GM18867 (cell line): Measurements from ENCODE around the gene RAPH1.
"Not testable (repeated sequence)": the region's sequence is repeated elsewhere in the genome, so short reads cannot be mapped to it uniquely, and the experiment has no call there.

ENCODE experiments used
- ATAC-seq: cut with Tn5 transposase; IDR thresholded peaks from one replicate; pipeline ENCODE4 v1.9.1; 2021; ENCODE audit warnings: mild to moderate bottlenecking, moderate library complexity; ENCODE audit not compliant: unreplicated experiment

Gene RAPH1

DNA sequence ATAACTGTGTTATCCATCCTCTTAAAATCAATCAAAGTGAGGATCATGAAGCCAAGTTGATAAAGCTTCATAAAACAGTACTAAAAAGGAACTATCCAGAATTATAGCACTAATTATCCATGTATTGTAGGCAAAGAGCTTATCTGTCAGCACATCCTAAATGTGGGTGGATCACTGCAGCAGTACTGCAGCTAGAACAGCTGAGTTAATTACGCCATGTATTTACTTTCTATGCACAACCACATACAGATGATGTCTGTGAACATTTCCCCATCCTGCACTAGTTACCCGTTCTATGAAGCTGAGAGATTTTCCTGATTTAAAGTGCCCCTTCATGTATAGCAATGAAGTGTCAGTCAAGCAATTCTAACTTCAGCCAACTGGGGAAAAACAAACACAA is 96.6 kb downstream of the RAPH1 start:
- ATAC-seq: no peak

DNA sequence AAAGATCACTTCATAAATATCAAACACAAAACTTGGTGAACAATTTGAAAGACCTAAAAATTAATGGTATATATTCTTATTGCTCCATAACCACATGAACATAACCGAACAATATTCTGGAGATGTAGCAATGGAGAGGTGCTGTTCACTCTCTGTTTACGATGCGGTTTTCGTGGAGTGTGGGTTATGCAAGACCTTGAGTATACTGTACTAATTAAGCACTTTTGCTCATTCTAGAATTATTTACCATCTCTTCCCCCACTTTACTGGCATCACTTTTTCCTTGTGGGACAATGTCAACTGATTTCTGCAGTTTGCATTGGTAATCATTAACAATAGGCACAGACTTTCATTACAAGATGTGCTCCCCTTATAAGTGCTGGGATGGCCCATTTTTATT is 97.6 kb downstream of the RAPH1 start:
- no peak for ATAC-seq

DNA sequence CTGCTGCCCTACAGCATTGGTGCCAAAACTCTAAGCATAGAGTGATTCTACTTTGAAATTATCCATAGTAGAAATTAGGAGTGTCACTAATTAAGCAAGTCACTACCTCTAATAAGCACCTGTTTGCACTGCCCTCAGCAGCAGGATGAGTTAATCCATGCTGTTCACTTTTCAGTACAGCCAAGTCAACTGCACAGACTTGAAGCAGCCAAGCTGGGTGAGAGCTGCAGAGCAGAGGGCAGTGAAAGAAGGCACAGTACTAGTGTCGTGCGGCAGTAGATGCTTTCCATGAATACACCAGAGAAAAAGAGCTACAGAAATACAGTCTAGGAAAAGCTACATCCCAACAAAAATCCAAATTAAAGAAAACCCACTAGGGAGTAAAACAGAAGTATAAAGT is 98.6 kb downstream of the RAPH1 start:
- ATAC-seq: no peak

DNA sequence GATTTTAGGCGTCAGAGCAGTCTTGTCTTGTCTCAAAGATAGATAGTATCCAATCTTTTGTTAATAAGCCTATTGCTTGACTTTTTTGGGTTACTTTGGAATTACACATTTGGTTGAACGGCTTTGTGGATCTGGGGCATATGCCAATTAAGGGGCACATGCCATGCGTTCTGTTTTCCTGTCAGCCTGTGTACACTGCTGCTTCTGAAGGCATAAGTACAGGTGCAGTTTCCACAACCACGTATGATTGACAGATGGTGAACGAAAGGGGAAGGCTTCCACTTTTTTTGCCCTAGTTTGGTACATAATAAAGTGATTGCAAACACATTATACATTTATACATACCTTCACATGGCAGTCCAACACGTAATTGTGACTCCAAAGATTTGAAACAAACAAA is 102.3 kb downstream of the RAPH1 start:
- no peak for ATAC-seq

DNA sequence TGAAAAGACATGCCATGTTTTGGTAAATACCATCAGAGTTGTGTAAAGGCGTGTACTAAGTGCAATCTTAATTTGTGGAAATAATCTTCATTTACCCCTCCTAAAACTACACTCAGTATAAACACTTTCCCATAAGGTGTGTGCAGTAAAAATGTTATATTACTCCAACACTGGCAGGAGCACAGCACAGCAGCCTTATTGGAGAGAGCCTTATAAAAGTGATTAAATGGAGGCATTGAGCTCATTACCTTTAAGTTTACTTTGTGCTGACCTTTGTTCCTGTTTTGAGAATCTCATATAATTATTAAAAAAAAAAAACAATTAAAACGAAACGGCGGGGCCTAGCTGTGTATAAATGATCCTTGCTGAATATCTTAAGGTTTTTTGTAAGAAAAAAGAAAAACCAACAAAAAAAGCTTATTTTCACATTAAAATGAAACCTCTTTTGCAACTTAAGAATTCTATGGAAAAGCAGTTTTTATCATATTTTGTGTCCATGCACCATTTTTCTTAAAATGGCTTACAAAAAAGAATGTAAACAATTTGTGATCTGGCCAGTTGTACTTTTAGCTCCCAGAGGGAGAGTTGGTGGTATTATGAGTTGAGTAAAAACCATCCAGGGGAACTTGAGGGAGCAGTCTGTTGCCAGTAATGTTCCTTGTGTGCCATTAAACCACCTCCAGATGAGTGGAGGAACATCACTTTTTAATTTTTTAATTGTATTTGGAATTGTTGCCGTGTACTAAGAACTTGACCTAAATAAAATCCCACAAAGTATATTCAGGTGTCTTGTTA is 103.5 kb downstream of the RAPH1 start:
- ATAC-seq: no peak

DNA sequence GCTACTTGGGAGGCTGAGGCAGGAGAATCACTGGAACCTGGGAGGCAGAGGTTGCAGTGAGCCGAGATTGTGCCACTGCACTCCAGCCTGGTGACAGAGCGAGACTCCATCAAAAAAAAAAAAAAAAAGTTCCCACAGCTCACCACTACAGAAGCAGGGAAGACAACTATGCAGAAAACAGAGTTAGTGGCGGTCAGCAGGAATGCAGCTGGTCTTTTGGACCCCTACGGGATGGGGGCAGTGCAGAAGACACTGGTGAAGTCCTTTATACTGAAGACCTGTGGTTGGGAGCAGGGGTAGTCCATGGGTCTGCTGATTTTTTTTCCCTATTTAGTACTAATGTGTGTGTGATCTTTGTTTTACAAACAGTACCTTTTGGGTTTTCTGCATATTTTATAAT is 105.5 kb downstream of the RAPH1 start:
- ATAC-seq: not testable (repeated sequence)

DNA sequence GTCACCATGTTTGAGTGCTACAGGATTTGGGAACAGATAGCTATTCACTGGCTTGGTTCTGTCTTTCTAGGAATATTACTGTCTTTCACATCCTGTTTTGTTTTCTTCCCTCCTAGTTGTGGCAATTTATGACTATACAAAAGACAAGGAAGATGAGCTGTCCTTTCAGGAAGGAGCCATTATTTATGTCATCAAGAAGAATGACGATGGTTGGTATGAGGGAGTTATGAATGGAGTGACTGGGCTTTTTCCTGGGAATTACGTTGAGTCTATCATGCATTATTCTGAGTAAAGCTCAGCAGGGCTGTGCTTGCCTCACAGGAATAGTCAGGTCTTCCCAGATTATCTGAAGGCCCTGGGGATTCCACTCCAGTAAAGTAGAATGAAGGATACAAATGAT is 108.0 kb downstream of the RAPH1 start:
- ATAC-seq: no peak

DNA sequence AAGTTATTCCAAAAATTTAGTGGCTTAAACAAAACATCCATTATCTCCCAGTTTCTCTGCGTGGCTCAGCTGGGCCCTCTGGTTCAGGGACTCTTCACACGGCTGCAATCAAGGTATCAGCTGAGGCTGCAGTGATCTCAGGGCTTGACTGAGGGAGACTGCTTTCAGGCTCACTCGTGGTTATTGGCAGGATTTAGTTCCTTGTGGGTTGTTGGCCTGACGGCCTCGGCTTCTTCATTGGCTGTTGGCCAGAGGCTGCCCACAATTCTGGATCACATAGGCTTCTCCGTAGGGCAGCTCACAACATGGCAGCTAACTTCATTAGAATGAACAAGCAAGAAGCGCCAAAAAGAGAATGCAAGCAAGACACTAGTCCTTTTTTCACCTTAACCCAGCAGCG is 116.8 kb downstream of the RAPH1 start:
- no peak for ATAC-seq

DNA sequence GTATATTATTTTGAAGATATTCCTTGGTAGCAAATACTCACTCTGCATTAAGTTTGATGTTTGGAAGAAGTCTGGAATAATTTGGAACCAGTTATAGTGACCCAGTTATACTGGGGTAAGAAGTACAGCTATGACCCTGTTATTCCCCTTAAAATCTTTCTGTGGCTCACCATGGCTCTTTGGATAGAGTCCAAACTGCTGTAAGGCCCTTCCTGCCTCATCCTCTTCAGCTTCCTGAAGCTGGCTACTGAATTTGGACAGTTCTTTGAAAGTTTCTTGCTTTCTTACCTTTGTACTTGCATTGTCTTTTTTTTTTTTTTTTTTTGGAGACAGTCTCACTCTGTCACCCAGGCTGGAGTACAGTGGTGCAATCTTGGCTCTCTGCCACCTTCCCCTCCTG is 121.3 kb downstream of the RAPH1 start:
- ATAC-seq: no peak

DNA sequence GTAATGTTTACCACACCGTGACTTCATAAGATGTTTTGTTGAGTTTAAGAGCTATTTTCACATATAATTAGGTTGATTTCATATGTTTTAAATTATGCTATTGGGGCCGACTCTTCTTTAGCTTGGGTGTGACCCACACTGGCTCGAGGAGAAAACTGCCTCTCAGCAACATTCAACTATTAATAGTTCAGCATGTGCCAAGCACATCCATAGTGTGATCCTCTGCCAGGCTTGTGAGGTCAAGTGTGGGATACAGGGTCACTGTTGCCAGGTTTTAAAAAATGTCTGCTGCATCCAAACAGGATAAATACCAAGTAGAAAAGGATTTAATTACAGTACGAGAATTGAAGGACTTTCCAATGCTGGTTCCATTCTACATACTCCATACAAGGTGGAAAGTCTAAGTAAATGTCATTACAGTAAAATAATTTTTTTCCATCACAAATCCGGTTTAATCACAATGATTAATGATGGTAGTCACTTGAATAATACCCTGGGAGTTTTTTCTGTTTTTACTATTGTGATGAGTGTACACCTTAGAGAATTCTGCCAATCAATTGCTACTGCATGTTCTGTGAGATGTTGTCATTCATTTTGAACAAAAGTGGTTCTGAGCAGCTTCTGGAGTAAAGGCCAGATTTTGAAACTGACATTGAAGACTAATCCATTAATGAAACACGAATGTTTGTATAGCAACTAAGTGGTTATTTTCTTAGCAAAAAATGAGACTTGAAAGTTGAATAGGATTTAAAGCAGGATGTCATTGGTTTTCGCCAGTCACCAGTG is 122.4 kb downstream of the RAPH1 start:
- ATAC-seq: no peak

DNA sequence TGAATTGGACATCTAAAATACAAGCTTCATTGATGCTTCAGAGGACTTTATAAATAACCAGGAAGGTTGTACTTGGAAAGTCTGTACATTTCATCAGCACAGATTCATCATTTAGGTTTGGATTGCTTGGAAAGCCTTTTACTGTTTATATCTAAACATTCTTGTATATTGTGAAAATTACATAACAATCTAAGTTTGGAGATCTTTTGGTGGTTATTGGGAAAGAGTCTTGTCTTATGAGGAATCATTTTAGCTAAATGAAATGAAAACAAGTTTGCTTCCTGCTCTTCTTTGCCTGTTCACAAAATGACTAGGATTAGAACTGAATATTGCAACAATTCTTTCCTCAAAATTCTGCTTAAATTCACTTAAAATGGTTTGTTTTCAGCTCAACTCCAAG is 127.6 kb downstream of the RAPH1 start:
- ATAC-seq: no peak

DNA sequence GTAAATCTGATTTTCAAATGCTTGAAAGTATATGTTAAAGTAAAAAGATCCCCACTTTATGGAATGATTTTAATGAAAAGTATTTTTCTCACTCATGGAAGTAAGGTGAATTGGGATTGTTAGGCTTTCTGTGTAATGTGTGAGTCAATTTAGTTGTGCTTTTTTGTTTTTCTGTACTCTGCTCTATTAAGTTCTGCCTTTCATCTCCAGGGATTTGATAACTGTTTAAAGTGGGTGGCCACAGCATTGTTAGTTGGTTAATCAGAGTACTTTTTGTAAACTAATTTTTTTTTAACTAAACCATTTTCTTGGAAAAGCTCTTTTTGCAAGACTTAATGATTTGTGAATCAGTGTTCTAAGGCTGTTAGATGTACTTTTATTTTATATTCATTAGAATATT is 130.1 kb downstream of the RAPH1 start:
- ATAC-seq: no peak

DNA sequence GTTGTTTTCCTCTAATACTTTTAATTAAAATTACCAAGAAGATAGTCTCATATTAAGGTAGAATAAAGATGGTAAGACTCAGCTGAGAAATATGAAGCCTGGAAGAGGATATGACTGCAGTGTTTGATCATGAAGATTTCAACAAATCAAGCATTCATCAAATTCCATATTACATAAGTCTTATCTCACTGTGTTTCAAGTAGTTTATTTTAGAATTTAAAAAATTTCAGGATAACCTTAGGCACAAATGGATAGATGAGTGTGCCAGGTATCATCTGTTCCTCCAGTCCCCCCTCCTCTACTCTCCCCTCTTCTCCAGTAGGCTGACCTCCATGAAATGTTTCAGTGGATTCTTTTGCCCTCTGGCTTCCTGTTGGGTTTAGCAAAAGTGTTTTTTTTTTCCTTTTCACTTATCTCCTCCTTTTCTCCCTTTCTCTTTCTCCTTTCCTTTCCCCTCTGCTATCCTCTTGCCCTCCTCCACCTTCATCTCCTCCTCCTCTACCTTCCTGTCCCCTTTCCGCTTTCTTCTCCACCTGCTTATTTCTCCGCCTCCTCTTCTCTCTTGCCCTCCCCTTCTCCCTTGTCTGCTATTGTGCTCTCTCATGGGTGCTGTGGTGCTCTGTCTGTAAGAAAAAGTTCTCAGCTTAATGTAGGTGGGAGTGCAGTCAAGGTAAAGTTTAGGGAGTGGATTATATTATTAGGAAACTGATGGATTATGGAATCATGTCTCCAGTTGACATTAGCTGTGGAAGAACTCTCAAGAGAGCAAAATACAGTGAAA is 134.1 kb downstream of the RAPH1 start:
- no peak for ATAC-seq

DNA sequence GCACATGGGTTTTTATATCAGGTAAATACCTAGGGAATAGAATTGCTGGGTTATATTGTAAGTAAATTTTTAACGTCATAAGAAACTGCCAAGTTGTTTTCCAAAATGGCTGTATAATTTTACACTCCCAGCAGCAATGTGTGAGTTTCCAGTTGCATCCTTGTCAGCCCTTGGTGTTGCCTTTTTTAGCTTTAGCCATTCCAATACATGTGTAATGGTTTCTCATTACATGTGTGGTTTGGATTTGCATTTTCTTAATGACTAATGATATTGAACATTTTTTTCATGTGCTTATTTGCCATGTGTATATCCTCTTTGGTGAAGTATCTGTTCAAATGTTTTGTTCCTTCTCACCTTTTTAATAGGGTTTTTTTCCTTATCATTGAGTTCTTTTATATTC is 136.1 kb downstream of the RAPH1 start:
- ATAC-seq: no peak

DNA sequence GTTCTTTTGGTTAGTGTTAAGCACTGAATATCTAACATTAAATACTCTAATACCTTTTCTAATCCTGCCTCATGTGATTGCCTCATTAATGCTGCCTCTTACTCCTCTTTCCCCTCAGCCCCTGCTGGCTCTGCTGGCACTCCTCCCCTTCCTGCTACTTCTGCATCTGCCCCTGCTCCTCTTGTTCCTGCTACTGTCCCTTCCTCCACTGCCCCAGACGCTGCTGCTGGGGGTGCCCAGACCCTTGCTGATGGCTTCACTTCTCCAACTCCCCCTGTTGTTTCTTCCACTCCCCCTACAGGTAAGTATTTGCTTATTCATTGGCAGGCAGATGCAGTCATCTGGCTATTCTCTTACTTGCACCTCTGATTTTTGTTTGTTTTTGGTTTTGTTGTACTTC is 138.4 kb downstream of the RAPH1 start:
- no peak for ATAC-seq

DNA sequence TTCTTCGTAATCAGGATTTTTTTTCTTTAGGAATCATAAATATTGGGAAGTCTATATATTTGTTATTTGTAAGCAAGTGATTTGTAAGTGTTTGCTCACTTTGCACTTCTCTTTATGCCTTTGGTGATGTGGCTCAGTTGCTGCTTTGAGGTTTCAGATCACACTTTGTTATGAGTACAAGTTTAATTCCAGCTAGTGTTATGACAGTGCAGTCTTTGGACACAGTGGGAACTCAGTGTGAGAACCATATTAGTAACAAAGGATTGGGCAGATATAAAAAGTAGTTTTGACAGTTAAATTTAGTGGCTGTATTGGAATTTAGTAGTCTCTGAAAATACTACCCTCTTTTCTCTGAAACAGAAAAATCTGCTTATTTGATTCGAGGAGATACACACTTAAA is 139.2 kb downstream of the RAPH1 start:
- ATAC-seq: no peak

DNA sequence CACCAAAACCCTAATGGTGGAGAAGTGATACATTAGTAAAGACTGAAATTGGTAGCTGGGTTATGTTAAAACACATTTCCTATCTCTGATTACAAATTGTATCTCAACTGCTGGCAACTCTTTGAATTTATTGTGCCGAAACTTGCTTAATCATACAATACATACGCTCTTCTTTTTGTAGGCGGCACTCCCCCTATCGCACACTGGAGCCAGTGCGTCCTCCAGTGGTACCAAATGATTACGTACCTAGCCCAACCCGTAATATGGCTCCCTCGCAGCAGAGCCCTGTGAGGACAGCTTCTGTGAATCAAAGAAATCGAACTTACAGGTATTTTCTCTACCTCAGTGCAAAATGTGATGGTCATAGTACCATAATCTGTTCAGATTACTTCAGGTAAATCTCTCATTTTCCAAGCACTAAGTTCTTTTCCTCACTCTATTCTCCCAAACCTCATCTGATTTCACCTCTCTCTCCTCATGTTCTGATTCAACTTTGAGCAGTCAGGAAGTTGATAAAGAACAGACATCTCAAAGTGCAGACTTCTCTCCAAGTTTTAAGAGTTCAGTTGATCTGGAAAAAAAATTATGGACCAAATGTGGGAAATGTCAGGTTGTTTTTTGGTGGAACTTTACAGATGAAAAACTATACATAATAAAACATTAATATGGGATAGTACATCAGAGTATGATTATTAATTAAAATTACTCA is 140.4 kb downstream of the RAPH1 start:
- no peak for ATAC-seq

DNA sequence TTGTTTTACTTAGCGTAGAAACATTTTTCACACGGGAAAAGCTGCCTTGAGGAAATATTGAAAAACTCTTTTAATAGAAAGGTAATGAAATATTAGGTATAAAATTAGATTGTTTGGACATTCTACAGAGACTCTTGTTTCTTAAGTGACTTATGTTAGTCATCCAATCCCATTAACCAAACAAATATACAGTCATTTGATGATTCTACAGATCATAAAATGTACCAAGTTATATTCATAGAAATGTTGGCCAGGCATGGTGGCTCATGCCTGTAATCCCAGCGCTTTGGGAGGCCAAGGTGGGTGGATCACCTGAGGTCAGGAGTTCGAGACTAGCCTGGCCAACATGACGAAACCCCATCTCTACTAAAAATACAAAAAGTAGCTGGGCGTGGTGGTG is 146.9 kb downstream of the RAPH1 start:
- ATAC-seq: not testable (repeated sequence)

DNA sequence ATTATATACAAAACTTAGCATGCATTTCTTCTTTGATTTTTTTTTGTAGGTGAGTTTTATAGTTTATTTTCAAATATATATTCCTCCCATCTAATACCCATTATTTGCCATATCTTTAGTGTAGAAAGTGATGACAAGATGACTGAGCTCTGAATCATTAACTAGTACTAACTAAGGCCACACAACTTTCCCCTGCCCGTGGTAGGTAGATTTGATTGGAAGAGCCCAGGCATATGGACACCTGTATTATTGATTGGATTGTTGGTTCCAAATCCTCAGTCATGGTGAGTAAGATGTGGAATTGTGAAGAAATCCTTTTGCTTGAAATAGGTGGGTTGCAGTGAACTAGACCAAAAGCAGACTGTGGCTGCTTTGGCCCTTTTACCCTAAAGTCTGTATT is 152.1 kb downstream of the RAPH1 start:
- no peak for ATAC-seq

DNA sequence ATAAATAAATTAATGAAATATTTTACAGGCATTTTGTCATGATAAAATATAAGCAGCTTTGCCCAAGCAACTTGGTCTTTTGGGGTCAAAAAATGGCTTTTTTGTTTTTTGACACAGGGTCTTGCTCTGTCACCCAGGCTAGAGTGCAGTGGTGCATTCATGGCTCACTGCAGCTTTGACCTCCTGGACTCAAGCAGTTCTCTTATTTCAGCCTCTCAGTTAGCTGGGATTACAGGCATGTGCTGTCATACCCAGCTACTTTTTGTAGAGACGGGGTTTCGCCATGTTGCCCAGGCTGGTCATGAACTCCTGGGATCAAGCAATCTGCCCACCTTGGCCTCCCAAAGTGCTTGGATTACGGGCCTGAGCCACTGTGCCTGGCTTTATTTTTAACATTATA is 155.9 kb downstream of the RAPH1 start:
- ATAC-seq: no peak

DNA sequence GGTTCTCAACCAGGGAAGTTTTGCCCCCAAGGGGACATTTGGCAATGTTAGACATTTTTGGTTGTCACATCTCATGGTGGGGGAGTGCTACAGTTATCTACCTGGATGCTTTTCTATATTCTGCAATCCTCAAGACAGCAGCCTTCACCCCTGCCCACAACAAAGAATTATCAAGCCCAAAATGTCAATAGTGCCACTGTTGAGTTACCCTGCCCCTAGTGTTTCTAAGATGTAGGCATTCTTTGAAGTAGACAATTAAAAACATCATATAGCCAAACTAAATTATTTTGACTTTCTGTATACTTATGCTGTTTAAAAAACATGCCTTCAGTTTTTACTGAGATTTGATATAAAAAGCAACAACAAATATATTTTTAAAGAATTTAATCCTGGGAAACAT is 158.9 kb downstream of the RAPH1 start:
- no peak for ATAC-seq
